ENCODE results near the gene MEF2A.
"Not testable (repeated sequence)": the region's sequence is repeated elsewhere in the genome, so short reads cannot be mapped to it uniquely, and the experiment has no call there.

The MEF2A gene

DNA sequence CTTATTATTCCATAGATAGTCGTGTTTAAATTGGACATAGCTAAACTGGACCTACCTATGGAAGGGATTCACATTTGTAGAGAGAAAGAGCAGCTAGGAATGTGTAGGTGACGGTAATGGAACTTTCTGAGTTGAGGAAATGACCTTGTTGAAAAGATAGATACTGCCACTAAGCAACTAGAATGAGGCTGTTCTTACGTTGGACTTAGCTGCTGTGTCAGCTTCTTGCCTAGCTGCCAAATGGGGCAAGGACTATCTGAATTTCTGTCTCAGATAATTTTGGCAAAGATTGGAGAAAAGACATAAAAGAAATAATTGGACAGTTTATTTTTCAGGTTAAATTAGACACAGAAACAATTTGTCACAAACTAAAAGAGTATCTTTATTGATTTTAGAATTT lies 68.8 kb downstream of the MEF2A start:
- no peak overlapping the region for H3K27ac ChIP-seq
- DNase-seq (ENCODE audit: low read depth, low spot score): no peak

DNA sequence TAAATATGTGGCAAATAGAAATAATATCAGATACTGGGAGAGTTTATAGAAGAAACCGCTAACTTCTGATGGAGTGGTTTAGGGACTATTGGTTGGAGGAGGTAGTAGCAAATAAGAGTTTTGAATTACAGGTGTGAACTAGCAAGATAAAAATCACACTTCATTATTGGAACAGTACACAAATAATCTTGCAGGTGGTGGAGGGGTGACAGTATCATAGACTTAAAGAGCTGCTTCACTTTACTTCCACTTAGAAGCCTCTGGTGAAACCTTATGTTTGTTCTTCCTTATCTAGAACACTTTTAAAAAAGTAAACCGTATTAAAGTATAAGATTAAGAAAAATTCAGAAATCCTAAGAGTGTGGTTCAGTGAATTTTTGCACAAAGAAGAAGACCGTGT lies 69.4 kb downstream of the MEF2A start:
- no peak overlapping the region for H3K27ac ChIP-seq
- no peak for DNase-seq (ENCODE audit: low read depth, low spot score)

DNA sequence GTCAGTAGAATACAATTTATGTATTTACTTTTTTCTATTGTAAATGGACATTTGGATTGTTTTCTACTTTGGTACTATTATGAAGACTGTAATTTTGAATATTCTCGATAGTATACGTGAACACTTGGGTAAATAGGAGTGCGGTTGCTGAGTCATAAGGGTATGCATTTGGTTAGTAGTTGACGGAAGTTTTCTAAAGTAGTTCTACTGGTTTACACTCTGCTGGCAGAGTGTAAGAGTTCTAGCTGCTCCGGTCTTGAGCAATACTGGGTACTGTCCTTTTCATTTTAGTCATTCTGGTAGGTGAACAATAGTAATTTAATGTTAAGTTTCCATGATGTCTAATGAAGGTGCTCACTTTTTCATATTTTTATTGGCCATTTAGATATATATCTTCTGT lies 70.0 kb downstream of the MEF2A start:
- DNase-seq (ENCODE audit: low read depth, low spot score): peak; percentile 54

DNA sequence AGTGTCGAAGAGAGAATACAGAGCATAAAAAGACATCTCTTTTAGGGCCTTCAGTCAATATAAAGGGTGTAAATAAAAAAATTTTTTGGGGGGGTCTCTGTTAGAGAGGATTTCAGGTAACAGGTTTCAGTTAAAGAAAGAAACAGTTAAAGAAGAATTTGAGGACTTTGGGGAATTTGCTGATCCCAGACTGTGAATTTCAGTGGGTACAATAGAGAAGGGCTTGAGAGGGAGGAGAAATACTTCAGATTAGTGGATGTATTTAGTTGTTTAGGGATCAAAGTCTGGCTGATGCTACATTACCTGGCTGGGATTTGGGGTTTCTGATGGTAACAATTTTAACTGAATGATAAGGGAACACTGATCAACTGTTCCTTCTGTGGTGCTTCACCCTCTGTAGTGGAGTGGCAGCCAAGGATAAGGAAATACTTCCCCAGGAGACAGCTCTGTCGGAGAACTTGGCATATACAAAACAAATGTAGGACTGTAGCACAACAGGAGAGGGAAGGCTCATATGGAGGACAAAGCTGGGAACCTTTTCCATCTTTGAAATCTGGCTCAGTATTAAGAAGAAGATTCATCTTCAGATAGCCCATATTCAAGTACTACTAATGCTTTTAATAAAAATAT lies 79.2 kb downstream of the MEF2A start:
- no peak overlapping the region for H3K27ac ChIP-seq
- DNase-seq (ENCODE audit: low read depth, low spot score): no peak

More for the DNA sequence above, 70.0 kb downstream of the MEF2A start:
- H3K27ac ChIP-seq: no peak overlapping the region

DNA sequence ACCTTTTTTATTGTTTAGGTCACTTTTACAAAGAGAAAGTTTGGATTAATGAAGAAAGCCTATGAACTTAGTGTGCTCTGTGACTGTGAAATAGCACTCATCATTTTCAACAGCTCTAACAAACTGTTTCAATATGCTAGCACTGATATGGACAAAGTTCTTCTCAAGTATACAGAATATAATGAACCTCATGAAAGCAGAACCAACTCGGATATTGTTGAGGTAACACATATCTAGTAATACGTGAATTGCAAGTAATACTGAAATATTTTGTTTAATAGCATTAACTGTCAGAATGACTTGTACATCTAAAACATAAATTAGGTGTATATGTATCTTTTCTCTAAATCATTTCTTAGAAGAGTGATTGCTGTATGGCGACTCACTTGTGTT lies 79.8 kb downstream of the MEF2A start:
- H3K27ac ChIP-seq: no peak overlapping the region
- DNase-seq (ENCODE audit: low read depth, low spot score): no peak

DNA sequence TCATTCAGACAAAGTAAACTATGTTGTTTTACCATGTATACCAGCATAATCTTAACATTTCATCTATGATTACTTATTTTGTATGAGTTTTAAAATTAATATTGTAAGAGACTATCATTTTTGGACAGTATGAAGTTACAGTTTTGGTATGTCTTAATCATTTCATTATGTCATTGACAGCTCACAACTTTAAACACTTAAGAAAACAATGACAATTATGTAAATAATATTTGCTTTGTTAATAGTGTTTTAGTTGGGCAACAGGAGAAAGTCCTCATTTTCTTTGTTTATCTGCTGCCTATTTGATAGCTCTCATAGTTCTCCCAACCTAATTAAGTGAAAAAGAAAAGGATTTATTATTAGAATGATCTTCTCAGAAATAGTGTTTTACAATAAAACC lies 80.2 kb downstream of the MEF2A start:
- no peak for DNase-seq (ENCODE audit: low read depth, low spot score)
- H3K27ac ChIP-seq: no peak overlapping the region

DNA sequence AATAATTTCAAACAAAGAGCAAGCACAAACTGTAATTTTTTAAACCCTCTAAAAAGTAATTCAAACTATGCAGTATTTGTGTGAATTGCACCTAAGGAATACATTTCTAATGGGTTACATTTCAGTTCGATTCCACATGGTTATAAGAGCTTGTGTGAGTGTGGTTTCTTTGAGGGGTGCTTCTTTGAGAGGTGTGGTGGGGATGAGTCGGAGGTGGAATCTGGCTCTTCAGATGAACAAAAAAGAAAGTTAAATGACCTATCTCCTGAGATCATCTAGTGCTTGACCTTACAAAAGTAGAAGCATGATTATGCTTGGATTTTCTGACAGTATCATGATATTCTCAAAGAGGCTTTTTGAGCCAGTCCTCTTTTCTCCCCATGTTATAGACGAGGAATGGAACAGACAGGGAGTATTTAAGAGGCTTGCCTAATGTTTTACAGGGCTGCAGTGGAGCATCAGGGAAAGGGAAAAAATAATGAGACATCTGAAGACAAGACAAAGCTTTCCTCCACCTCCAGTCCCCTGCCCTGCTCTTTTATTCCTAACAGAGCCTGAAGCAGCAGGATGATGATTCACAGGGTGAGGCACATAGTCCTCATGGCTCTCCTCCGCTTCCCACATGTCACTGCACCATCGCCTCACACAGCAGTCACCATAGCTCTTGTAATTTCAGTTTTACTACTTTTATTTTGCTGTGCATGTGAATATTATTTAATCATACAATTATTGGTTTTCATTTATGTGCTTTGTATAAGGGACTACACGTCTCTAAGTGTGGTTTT lies 85.4 kb downstream of the MEF2A start:
- peak; percentile 24 for DNase-seq (ENCODE audit: low read depth, low spot score)
- H3K27ac ChIP-seq: peak overlapping the region; percentile 58

DNA sequence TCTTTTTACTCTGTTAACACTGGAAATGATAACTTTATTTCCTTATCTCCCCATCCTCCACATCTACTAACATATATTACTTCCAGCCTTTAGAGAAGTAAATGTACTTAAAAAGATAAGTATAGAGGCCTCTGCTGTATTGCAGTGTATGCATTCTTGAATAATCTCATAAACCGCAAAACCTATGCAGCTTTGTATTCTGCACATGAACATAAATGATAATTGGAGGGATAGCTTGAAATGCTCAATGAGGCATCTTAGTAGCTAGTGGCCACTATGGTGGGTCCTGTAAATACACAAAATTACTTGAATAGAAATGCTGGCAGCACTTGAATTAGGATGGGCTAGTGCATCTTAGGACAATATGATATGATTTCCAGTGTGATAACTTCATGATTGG lies 90.4 kb downstream of the MEF2A start:
- H3K27ac ChIP-seq: no peak overlapping the region
- no peak for DNase-seq (ENCODE audit: low read depth, low spot score)

DNA sequence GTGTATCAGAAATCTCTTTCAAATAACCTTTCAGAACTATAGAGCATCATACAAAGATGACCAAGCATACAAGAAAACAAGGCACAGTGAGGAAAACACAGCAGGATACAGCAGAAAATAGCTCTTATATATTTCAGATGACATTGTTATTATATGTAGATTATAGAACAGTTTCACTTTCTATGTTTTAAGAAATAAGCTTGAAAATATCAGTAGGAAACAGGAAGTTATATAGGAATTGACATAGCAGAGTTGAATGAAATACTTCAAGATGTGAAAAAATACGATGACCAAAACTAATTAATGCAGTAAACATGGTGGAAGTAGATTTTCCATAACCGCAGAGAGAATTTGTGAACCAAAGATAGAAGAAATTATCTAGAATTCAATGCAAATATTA lies 92.2 kb downstream of the MEF2A start:
- H3K27ac ChIP-seq: no peak overlapping the region
- DNase-seq (ENCODE audit: low read depth, low spot score): no peak

DNA sequence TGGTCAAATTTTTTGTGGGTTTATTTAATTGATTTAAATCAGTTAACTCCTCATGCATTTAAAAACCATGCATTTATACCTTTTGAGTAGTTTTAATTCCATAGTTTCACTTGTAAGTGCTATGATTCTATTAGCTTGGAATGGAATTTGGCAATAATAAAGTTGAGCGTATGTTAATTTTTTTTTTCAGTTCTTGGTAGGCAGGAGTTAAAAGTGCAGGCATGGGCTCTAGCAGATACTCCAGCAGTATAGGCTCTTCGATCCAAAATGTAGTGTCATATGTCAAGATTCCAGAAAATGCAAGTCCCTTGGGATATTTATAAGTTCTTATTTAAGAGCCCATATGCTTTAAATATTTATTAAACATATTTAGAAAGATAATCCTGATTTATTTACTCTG lies 97.1 kb downstream of the MEF2A start:
- no peak overlapping the region for H3K27ac ChIP-seq
- no peak for DNase-seq (ENCODE audit: low read depth, low spot score)

DNA sequence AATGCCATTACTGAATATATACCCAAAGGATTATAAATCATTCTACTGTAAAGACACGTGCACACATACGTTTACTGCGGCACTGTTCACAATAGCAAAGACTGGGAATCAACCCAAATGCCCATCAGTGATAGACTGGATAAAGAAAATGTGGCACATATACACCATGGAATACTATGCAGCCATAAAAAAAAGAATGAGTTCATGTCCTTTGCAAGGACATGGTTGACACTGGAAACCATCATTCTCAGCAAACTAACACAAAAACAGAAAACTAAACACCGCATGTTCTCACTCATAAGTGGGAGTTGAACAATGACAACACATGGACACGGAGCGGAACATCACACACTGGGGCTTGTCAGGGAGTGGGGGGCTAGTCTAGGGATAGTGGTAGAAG lies 100.3 kb downstream of the MEF2A start:
- not testable (repeated sequence) for DNase-seq (ENCODE audit: low read depth, low spot score); H3K27ac ChIP-seq

DNA sequence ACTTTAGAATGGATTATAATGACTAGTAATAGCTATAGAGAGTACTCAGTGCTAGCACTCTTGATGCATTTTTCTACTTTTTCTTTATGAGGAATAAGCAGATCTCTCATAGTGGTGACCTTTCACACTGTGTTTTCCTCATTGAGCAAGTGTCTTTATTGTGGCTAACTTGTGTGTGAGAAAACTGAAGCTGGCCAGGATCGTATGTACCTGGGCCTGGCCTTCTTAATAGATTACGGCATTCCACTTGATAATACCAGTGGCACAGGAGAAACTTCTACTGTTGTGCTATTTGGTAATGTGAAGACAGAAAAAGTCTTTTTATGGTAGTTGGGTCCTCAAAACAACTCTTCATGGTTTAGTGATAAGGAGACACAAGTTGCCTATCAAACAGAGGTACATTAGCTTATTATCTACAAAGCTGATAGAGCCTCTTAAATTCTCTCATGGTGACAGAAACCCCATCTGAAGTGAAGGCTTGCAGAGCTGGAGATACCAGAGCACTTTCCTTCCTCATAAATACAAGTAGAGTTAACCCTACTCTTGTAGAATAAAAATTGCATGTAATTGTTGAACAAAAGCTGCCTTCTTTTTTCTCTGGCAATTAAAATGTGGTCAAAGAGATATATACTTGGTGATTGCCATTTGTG lies 102.9 kb downstream of the MEF2A start:
- no peak for DNase-seq (ENCODE audit: low read depth, low spot score)
- H3K27ac ChIP-seq: no peak overlapping the region

DNA sequence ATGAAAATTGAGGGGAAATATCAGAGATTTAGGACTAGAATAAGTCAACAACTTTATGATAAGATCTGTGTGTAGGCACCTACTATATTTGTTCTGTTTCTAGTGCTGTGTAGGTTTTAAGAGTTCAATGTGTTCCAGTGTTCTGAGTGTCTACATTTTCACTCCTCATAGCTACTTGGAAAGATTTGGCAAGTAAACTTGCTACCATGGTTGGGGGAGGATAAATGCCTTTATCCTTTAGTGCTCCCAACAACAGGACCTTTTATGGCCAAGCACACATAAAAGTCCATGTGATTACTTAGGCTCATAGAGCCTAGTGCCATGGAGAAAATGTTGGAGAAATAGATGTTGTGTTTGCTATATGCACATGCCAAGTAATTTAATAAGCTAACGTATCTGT lies 103.5 kb downstream of the MEF2A start:
- H3K27ac ChIP-seq: no peak overlapping the region
- no peak for DNase-seq (ENCODE audit: low read depth, low spot score)

DNA sequence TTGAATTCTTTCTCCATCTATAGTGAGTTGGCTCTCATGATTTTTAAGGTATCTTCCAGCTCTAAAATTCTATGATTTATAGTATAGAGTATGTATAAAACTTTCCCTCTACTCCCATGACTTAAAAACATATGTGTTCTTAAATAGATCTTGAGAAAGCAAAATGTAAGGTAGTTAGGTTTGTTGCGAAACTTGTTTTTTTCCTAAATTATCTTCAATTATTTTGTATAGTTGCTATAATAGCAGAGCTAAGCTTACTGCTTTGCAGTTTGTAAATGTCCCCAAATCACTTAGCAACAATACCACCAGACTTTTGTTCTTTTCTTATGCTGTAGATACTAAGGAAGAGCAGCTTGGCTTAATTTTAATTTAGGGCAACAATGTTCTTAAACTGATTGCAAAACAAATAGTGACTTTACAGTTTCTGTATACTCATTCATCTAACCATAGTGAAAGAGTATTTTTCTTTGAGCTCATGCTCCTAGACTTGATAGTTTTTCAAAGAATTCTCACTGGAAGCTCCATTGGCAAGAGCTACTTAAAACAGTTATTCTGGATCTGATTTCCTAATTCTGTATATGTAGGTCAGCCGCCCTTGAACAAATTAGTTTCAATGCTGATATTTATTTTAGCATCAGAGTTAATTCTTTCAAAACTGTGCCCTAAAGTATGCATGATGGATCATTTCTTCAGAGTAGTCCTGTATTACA lies 106.3 kb downstream of the MEF2A start:
- H3K27ac ChIP-seq: no peak overlapping the region
- no peak for DNase-seq (ENCODE audit: low read depth, low spot score)

DNA sequence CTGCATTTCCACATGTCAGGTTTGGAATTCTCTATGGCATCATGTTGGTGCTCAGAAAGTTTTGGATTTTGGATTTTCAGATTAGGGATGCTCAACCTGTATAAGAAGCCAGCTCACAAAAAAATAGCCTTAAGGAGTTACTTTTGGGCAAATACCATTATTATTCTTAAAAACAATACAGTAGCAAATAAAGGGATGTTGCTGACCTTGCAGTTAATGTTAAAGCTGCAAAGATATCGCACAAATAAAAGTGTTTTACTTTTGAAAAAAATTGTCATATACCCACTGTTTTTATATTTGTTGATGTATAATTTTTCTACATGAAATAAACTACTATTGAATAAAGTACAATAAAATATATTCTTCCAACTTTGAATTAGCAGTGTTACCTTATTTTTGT lies 107.3 kb downstream of the MEF2A start:
- H3K27ac ChIP-seq: no peak overlapping the region
- no peak for DNase-seq (ENCODE audit: low read depth, low spot score)

DNA sequence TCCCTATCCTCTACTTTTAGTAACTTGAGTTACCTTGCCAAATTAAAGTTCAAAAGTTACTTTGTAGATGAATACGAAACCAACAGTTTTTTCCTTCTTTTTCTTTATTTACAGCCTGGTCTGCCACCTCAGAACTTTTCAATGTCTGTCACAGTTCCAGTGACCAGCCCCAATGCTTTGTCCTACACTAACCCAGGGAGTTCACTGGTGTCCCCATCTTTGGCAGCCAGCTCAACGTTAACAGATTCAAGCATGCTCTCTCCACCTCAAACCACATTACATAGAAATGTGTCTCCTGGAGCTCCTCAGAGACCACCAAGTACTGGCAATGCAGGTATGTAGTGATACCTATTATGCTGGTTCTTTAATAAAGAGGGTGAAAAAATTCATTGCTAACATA lies 108.5 kb downstream of the MEF2A start:
- DNase-seq (ENCODE audit: low read depth, low spot score): no peak
- H3K27ac ChIP-seq: no peak overlapping the region

DNA sequence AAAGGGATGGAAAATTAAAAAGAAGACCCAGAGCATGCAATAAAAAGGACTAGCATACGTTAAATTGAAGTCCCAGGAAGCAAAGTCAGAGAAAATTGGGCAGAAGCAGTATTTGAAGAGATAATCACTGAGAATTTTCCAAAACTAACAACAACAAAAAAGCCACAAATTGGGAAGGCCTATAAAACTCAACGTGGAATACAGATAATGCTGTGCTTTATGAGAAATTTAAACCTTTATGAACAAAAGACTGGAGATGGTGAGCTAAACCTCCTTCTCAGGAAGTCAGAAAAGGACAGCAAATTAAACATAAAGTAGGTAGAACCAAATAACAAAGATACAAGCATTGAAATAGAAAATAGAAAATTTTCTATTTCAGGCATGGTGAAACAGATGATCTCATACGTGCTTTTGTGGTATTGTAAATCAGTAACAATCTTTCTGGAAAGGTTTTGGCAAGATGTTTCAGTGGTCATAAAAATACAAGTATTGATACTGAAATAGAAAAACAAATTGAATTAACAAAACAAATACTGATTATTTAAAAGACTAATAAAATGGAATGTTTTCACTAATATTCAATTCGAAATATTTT lies 111.9 kb downstream of the MEF2A start:
- H3K27ac ChIP-seq: no peak overlapping the region
- no peak for DNase-seq (ENCODE audit: low read depth, low spot score)

DNA sequence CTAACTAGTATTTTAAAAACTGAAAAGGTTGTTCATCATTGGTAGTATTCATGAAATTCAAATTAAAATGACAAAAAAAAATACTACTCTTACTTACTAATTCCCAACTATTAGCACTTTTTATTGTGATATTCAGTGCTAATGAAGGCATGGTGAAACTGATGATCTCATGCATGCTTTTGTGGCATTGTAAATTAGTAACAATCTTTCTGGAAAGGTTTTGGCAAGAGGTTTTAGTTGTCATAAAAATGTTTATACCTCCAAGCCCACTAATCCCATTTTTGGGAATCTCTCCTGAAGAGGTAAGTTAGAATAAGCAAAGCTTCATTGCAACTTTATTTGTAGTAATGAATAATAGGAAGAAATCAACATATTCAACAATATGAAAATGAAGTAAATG lies 114.5 kb downstream of the MEF2A start:
- no peak overlapping the region for H3K27ac ChIP-seq
- DNase-seq (ENCODE audit: low read depth, low spot score): no peak

DNA sequence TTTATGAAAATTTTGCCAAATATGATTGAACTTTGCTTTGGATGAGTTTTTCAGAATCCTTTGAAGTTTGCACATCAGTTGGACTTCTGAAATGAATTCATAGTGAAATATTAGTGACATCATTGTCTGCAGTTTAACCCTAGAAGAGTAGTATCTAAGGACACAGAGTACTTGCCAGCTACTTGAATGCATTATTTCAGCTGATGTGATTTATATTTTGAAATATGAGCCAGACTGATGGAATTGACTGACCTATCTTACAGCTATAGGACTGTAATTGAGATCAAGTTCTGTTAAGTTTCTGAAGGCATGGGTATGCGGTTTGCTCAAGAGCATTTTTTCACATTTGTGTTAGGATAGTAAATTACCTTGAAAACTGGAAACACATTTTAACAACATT lies 116.2 kb downstream of the MEF2A start:
- H3K27ac ChIP-seq: peak overlapping the region; percentile 54
- DNase-seq (ENCODE audit: low read depth, low spot score): no peak

DNA sequence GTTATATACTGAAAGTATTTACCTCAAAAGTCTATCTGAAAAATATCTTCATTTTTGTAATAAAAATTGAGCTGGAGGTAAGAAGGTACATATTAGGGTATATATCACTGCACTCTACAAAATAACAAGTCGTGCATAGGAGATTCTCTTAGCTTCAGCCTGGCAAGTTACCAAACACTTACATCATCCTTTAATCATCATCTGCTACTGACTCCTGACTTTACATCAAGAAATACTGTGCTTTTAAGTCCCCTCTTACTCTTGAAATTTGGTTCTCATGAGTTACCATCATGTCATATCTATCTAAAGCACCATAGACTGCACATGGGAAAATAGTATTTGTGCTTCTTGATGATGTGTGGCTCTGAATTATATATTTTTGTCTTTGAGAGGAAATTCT lies 116.7 kb downstream of the MEF2A start:
- peak; percentile 29 for DNase-seq (ENCODE audit: low read depth, low spot score)
- H3K27ac ChIP-seq: peak overlapping the region; percentile 54
